ENCODE data around the gene PLTP. TPM values are rescaled to one million over a fixed set of nuclear protein-coding genes. Genes with fewer than 3 reads are reported as not detected.

Gene PLTP
- total RNA-seq, 1 donor from 2014 or later, result 292 TPM

GRCh38 chr20:45918182-45918737, 6.3 kb upstream of the PLTP start:
- Histone ChIP-seq H3K9me3 (no peaks in the 10 kb centered on the region), H3K27ac (peak overlapping the region; percentile 85), H3K4me3 (no peak overlapping the region), H3K27me3 (no peaks in the 10 kb centered on the region), H3K4me1 (peaks cover 35% of the 10 kb centered on the region), H3K36me3 (no peaks in the 10 kb centered on the region)
- intact Hi-C loops (cut with DNase I), result no loop called here
- TF ChIP-seq POLR2A (IDR thresholded peaks at IDR 0.05) (no peak), POLR2AphosphoS5 (IDR thresholded peaks at IDR 0.05; ENCODE audit: insufficient read depth in 1 of 2, low read depth in 1 of 2) (no peak), CTCF (IDR thresholded peaks at IDR 0.05) (no peak)
- DNase-seq (ENCODE audit: extremely low spot score in 2 of 2), result no peak

- no peaks in the 10 kb centered on the region for H3K9me3 ChIP-seq
- intact Hi-C loops (cut with DNase I), result no loop called here
- no peaks in the 10 kb centered on the region for H3K27me3 ChIP-seq
- H3K4me1 ChIP-seq, result peaks cover 40% of the 10 kb centered on the region
- DNase-seq (ENCODE audit: extremely low spot score in 2 of 2), result no peak
- peak overlapping the region; percentile 85 for H3K27ac ChIP-seq
- H3K4me3 ChIP-seq, result no peak overlapping the region
- H3K36me3 ChIP-seq, result no peaks in the 10 kb centered on the region
- TF ChIP-seq POLR2AphosphoS5 (IDR thresholded peaks at IDR 0.05; ENCODE audit: insufficient read depth in 1 of 2, low read depth in 1 of 2) (no peak), POLR2A (IDR thresholded peaks at IDR 0.05) (no peak), CTCF (IDR thresholded peaks at IDR 0.05) (no peak)
These were observed 5.8 kb upstream of the PLTP start for GRCh38 chr20:45917790-45918141.

- no peak for TF ChIP-seq POLR2A (IDR thresholded peaks at IDR 0.05)
- no peak for TF ChIP-seq CTCF (IDR thresholded peaks at IDR 0.05)
- TF ChIP-seq POLR2AphosphoS5 (IDR thresholded peaks at IDR 0.05; ENCODE audit: insufficient read depth in 1 of 2, low read depth in 1 of 2), result no peak
- H3K9me3 ChIP-seq, result no peaks in the 10 kb centered on the region
- H3K27me3 ChIP-seq, result no peaks in the 10 kb centered on the region
- no peak for DNase-seq (ENCODE audit: extremely low spot score in 2 of 2)
- H3K27ac ChIP-seq, result peak overlapping the region; percentile 87
- no peak overlapping the region for H3K4me3 ChIP-seq
- H3K4me1 ChIP-seq, result peaks cover 44% of the 10 kb centered on the region
- intact Hi-C loops (cut with DNase I), result no loop called here
- H3K36me3 ChIP-seq, result no peaks in the 10 kb centered on the region
These were observed 1.2 kb upstream of the PLTP start for GRCh38 chr20:45913116-45913515.

- no peaks in the 10 kb centered on the region for H3K36me3 ChIP-seq
- intact Hi-C loops (cut with DNase I), result no loop called here
- TF ChIP-seq POLR2A (IDR thresholded peaks at IDR 0.05) (no peak), CTCF (IDR thresholded peaks at IDR 0.05) (no peak), POLR2AphosphoS5 (IDR thresholded peaks at IDR 0.05; ENCODE audit: insufficient read depth in 1 of 2, low read depth in 1 of 2) (no peak)
- H3K27me3 ChIP-seq, result no peaks in the 10 kb centered on the region
- no peaks in the 10 kb centered on the region for H3K9me3 ChIP-seq
- DNase-seq (ENCODE audit: extremely low spot score in 2 of 2), result no peak
- peak overlapping the region; percentile 51 to 56 for H3K4me3 ChIP-seq
- peaks cover 38% of the 10 kb centered on the region for H3K4me1 ChIP-seq
- peak overlapping the region; percentile 87 for H3K27ac ChIP-seq
These were observed 358 bp upstream of the PLTP start for GRCh38 chr20:45912344-45912682.

GRCh38 chr20:45910670-45911485, 1.1 kb downstream of the PLTP start:
- H3K4me3 ChIP-seq, result peak overlapping the region; percentile 51 to 56
- TF ChIP-seq CTCF (IDR thresholded peaks at IDR 0.05) (no peak), POLR2A (IDR thresholded peaks at IDR 0.05) (peak in 1 of 2 donors; percentile 79), POLR2AphosphoS5 (IDR thresholded peaks at IDR 0.05; ENCODE audit: insufficient read depth in 1 of 2, low read depth in 1 of 2) (peak; percentile 87 to 96)
- no peaks in the 10 kb centered on the region for H3K27me3 ChIP-seq
- H3K27ac ChIP-seq, result peak overlapping the region; percentile 87
- intact Hi-C loops (cut with DNase I), result no loop called here
- H3K4me1 ChIP-seq, result peaks cover 38% of the 10 kb centered on the region
- H3K36me3 ChIP-seq, result no peaks in the 10 kb centered on the region
- peak in 1 of 2 donors; percentile 99 for DNase-seq (ENCODE audit: extremely low spot score in 2 of 2)
- H3K9me3 ChIP-seq, result no peaks in the 10 kb centered on the region

All from vagina (tissue), 2 donors.